Esophagus muscularis mucosa (tissue), 4 donors: Measurements from ENCODE around the gene EPS8L3. TPM values are rescaled to one million over a fixed set of nuclear protein-coding genes. Genes with fewer than 3 reads are reported as not detected.
"Not testable (repeated sequence)": the region's sequence is repeated elsewhere in the genome, so short reads cannot be mapped to it uniquely, and the experiment has no call there.

Experiments
- DNase-seq: peaks from one replicate; pipeline ENCODE4 v3.0.0-alpha.2; 2017; ENCODE audit errors: extremely low spot score
- H3K27ac ChIP-seq, 4 donors: fragments of 200-600 bp; sonication (generic); replicated peaks in 1 of 4; 1 replicate in 3 of 4; 2 replicates in 1 of 4; pipeline ENCODE4 v1.5.1; 2016 to 2019; ENCODE audit warnings: mild to moderate bottlenecking in 1 of 4
- H3K27me3 ChIP-seq, 4 donors: fragments of 200-600 bp; sonication (generic); one replicate each; pipeline versions ENCODE4 v1.5.1 to v1.6.0; 2016 to 2019
- H3K36me3 ChIP-seq, 4 donors: fragments of 200-600 bp; sonication (generic); one replicate each; pipeline ENCODE4 v1.5.1; 2016 to 2019
- H3K4me1 ChIP-seq, 4 donors: fragments of 200-600 bp; sonication (generic); one replicate each; pipeline ENCODE4 v1.5.1; 2016 to 2019
- H3K4me3 ChIP-seq, 4 donors: fragments of 200-600 bp; sonication (generic); 1 replicate in 2 of 4; 2 replicates in 2 of 4; pipeline ENCODE4 v1.5.1; 2016 to 2019; ENCODE audit warnings: mild to moderate bottlenecking in 4 of 4, moderate library complexity in 1 of 4
- H3K9me3 ChIP-seq, 4 donors: fragments of 200-600 bp; sonication (generic); 1 replicate in 3 of 4; 2 replicates in 1 of 4; pipeline ENCODE4 v1.5.1; 2016 to 2019
- EP300 ChIP-seq: sonication (generic); formaldehyde crosslinking; IDR thresholded peaks from one replicate; pipeline ENCODE4 v1.6.1; 2017; ENCODE audit warnings: antibody characterized with exemption
- POLR2A ChIP-seq: fragments of 450-650 bp; IDR thresholded peaks from one replicate; pipeline ENCODE4 v1.6.1; 2017; ENCODE audit warnings: antibody characterized with exemption, moderate library complexity, mild to moderate bottlenecking, low read depth
- POLR2AphosphoS5 ChIP-seq, 2 donors: sonication (generic); formaldehyde crosslinking; IDR thresholded peaks; one replicate each; pipeline ENCODE4 v1.6.1; 2017; ENCODE audit warnings: antibody characterized with exemption in 2 of 2
- WGBS: methylation state at CpG from one replicate; pipeline ENCODE4 v1.1.5; 2018; 5-methylcytosine and 5-hydroxymethylcytosine counted together
- intact Hi-C: fragments of 100-400 bp; cut with DNase I; formaldehyde crosslinking; loops from one replicate; pipeline ENCODE4 v1.15.1; 2023
- total RNA-seq, 4 donors: library from RNA; depleted of rRNA; stranded (reverse); fragments of >200 nt; gene quantifications; one replicate each; pipeline versions ENCODE4 v1.1.0 to v1.2.1, GENCODE V29; 2016
- TF ChIP-seq, protein P1 (sequence below), 3 experiments: fragments of 200-600 bp in 2 of 3; fragments of 450-650 bp in 1 of 3; sonication (generic) in 2 of 3; IDR thresholded peaks; one replicate each; pipeline ENCODE4 v1.5.1; 2017 to 2019; ENCODE audit warnings: antibody characterized with exemption in 3 of 3, mild to moderate bottlenecking in 2 of 3, moderate library complexity in 1 of 3

EPS8L3 gene
- total RNA-seq, 4 donors from 2014 or later: 0.52 TPM; not detected in 3

GRCh38 chr1:109768335-109768650 lies 4.6 kb upstream of the EPS8L3 start:
- H3K36me3 ChIP-seq: no peaks in the 10 kb centered on the region
- intact Hi-C loops: no loop called here
- no peak overlapping the region for H3K27ac ChIP-seq
- TF ChIP-seq, protein P1, sequence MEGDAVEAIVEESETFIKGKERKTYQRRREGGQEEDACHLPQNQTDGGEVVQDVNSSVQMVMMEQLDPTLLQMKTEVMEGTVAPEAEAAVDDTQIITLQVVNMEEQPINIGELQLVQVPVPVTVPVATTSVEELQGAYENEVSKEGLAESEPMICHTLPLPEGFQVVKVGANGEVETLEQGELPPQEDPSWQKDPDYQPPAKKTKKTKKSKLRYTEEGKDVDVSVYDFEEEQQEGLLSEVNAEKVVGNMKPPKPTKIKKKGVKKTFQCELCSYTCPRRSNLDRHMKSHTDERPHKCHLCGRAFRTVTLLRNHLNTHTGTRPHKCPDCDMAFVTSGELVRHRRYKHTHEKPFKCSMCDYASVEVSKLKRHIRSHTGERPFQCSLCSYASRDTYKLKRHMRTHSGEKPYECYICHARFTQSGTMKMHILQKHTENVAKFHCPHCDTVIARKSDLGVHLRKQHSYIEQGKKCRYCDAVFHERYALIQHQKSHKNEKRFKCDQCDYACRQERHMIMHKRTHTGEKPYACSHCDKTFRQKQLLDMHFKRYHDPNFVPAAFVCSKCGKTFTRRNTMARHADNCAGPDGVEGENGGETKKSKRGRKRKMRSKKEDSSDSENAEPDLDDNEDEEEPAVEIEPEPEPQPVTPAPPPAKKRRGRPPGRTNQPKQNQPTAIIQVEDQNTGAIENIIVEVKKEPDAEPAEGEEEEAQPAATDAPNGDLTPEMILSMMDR (IDR thresholded peaks at IDR 0.05): no peak
- TF ChIP-seq POLR2A: no peak
- TF ChIP-seq EP300: no peak
- TF ChIP-seq POLR2AphosphoS5 (IDR thresholded peaks at IDR 0.05): no peak
- H3K4me1 ChIP-seq: peaks cover 0 to 4% (median 1%) of the 10 kb centered on the region in 4 donors
- no peaks in the 10 kb centered on the region for H3K27me3 ChIP-seq
- no peaks in the 10 kb centered on the region for H3K9me3 ChIP-seq
- WGBS: 89% methylated on average over 2 of the region's 2 CpGs
- no peak for DNase-seq
- H3K4me3 ChIP-seq: no peak overlapping the region

- WGBS: 84% methylated on average over 5 of the region's 10 CpGs
Measured at GRCh38 chr1:109767637-109768334, 4.1 kb upstream of the EPS8L3 start.

DNA sequence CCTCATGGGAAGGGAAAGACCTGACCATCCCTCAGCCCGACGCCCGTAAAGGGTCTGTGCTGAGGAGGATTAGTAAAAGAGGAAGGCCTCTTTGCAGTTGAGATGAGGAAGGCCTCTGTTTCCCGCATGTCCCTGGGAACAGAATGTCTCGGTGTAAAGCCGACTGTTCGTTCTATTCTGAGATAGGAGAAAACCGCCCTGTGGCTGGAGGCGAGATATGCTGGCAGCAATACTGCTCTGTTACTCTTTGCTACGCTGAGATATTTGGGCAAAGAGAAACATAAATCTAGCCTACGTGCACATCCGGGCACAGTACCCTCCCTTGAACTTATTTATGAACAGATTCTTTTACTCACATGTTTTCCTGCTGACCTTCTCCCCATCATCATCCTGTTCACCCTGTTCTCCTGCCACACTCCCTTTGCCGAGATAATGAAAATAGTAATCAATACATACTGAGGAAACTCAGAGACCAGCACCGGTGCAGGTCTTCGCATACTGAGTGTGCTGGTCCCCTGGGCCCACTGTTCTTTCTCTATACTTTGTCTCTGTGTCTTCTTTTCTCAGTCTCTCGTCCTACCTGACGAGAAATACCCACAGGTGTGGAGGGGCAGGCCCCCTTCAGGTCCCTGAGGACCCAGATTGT lies 3.4 kb upstream of the EPS8L3 start:
- H3K27ac ChIP-seq, H3K4me1 ChIP-seq, H3K27me3 ChIP-seq, H3K9me3 ChIP-seq, H3K4me3 ChIP-seq, H3K36me3 ChIP-seq, DNase-seq, intact Hi-C loops: not testable (repeated sequence)
- WGBS: 83% methylated on average over 17 of the region's 17 CpGs

More at GRCh38 chr1:109767637-109768334, 4.1 kb upstream of the EPS8L3 start:
- no peaks in the 10 kb centered on the region for H3K9me3 ChIP-seq
- no peaks in the 10 kb centered on the region for H3K27me3 ChIP-seq
- intact Hi-C loops: no loop called here
- no peak for TF ChIP-seq EP300
- no peak for TF ChIP-seq POLR2A
- TF ChIP-seq POLR2AphosphoS5 (IDR thresholded peaks at IDR 0.05): no peak
- TF ChIP-seq, protein P1 (IDR thresholded peaks at IDR 0.05): no peak
- H3K4me3 ChIP-seq: no peak overlapping the region
- H3K4me1 ChIP-seq: no peaks in the 10 kb centered on the region
- H3K36me3 ChIP-seq: no peaks in the 10 kb centered on the region
- no peak for DNase-seq
- H3K27ac ChIP-seq: no peak overlapping the region

GRCh38 chr1:109765896-109766615 lies 2.3 kb upstream of the EPS8L3 start:
- WGBS: 87% methylated on average over 13 of the region's 13 CpGs
- DNase-seq: no peak
- intact Hi-C loops: no loop called here
- Histone ChIP-seq H3K27ac (no peak overlapping the region), H3K4me1 (no peaks in the 10 kb centered on the region), H3K4me3 (no peak overlapping the region), H3K27me3 (no peaks in the 10 kb centered on the region), H3K36me3 (no peaks in the 10 kb centered on the region), H3K9me3 (no peaks in the 10 kb centered on the region)
- no peak for TF ChIP-seq EP300
- no peak for TF ChIP-seq POLR2A
- TF ChIP-seq, protein P1 (IDR thresholded peaks at IDR 0.05): no peak
- no peak for TF ChIP-seq POLR2AphosphoS5 (IDR thresholded peaks at IDR 0.05)

DNA sequence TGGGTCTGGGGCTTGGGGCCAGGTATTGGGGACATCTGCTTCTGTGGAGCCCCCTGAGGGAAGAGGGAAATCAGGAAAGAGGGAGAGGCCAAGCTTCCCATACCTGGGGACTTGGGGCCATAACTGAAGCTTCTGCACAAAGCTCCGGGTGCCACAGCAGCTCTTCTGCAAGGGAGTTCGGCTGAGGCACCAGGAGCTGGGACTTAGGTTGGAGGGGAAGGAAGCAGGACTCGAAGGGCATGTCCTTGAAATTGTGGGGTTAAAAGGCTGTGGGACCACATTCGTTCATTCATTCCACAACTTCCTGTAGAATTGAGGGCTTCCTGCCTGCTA lies 1.7 kb upstream of the EPS8L3 start:
- 84% methylated on average over 4 of the region's 4 CpGs for WGBS
- H3K27ac ChIP-seq: no peak overlapping the region
- no peak for DNase-seq
- peaks cover 0 to 3% (median 0%) of the 10 kb centered on the region in 4 donors for H3K4me1 ChIP-seq
- no peaks in the 10 kb centered on the region for H3K36me3 ChIP-seq
- no peak for TF ChIP-seq POLR2AphosphoS5 (IDR thresholded peaks at IDR 0.05)
- TF ChIP-seq POLR2A: no peak
- TF ChIP-seq, protein P1 (IDR thresholded peaks at IDR 0.05): no peak
- TF ChIP-seq EP300: no peak
- H3K9me3 ChIP-seq: no peaks in the 10 kb centered on the region
- H3K27me3 ChIP-seq: no peaks in the 10 kb centered on the region
- H3K4me3 ChIP-seq: no peak overlapping the region
- intact Hi-C loops: no loop called here
